GM23248 (cell line): Measurements from ENCODE around the gene SCN2A.

Source experiments
- EZH2 ChIP-seq: fragments of 200-600 bp; sonication (generic); IDR thresholded peaks from 2 replicates; pipeline ENCODE4 v1.6.1; 2018; ENCODE audit warnings: antibody characterized with exemption, mild to moderate bottlenecking; ENCODE audit not compliant: insufficient read depth, poor library complexity, severe bottlenecking
- EZH2phosphoT487 ChIP-seq: fragments of 200-600 bp; sonication (generic); IDR thresholded peaks from 2 replicates; pipeline ENCODE4 v1.6.1; 2018; ENCODE audit warnings: antibody characterized with exemption, moderate library complexity, mild to moderate bottlenecking, low read depth; ENCODE audit not compliant: insufficient read depth

GRCh38 chr2:165275932-165276331 lies 36.7 kb downstream of the SCN2A start:
- no peak for TF ChIP-seq EZH2
- no peak for TF ChIP-seq EZH2phosphoT487
